Lung (tissue), 16 donors: ENCODE data around the gene PKM. TPM values are rescaled to one million over a fixed set of nuclear protein-coding genes. Genes with fewer than 3 reads are reported as not detected.
A peak's percentile ranks its signal among the peaks of the same experiment; 100 is the strongest.

Experiments used
- ATAC-seq: fragments of 200-7000 bp; cut with Tn5 transposase; one replicate; pipeline ENCODE4 v1.9.1; 2020; ENCODE audit warnings: moderate number of reproducible peaks; ENCODE audit not compliant: insufficient read depth, low FRiP score
- DNase-seq, 3 donors: peaks; one replicate each; pipeline ENCODE4 v3.0.0-alpha.2; 2013 to 2017
- H3K27ac ChIP-seq, 2 donors: one replicate each; pipeline ENCODE4 v1.5.1; 2013; ENCODE audit warnings: mild to moderate bottlenecking in 2 of 2, moderate library complexity in 2 of 2, control low read depth in 1 of 2, inconsistent platforms in 1 of 2, low read depth in 1 of 2, low read length in 1 of 2
- H3K27me3 ChIP-seq, 3 donors: one replicate each; pipeline ENCODE4 v1.5.1; 2013; ENCODE audit warnings: low read length in 2 of 3; ENCODE audit not compliant: control insufficient read depth in 3 of 3, insufficient read depth in 3 of 3
- H3K36me3 ChIP-seq, 4 donors: one replicate each; pipeline ENCODE4 v1.5.1; 2013; ENCODE audit warnings: low read length in 4 of 4, mild to moderate bottlenecking in 1 of 4, moderate library complexity in 1 of 4; ENCODE audit not compliant: control insufficient read depth in 4 of 4, insufficient read depth in 4 of 4
- H3K4me1 ChIP-seq, 5 donors: one replicate each; pipeline ENCODE4 v1.5.1; 2013; ENCODE audit warnings: low read length in 5 of 5, mild to moderate bottlenecking in 2 of 5, moderate library complexity in 1 of 5; ENCODE audit not compliant: control insufficient read depth in 5 of 5, insufficient read depth in 5 of 5
- H3K4me3 ChIP-seq: one replicate; pipeline ENCODE4 v1.5.1; 2013; ENCODE audit warnings: mild to moderate bottlenecking, control low read depth, moderate library complexity
- H3K9ac ChIP-seq, 2 donors: one replicate each; pipeline ENCODE4 v1.5.1; 2013; ENCODE audit warnings: low read length in 2 of 2, control low read depth in 1 of 2; ENCODE audit not compliant: insufficient read depth in 1 of 2
- H3K9me3 ChIP-seq, 4 donors: one replicate each; pipeline ENCODE4 v1.5.1; 2013; ENCODE audit warnings: low read length in 3 of 4, mild to moderate bottlenecking in 1 of 4, moderate library complexity in 1 of 4; ENCODE audit not compliant: control insufficient read depth in 4 of 4, insufficient read depth in 3 of 4
- WGBS, 2 donors: extraction: QIAGEN DNeasy Blood & Tissue Kit; methylation state at CpG; one replicate each; pipeline ENCODE4 v1.1.7; 2013; 5-methylcytosine and 5-hydroxymethylcytosine counted together
- long read RNA-seq, 5 donors: transcript quantifications; one replicate each; lab custom pipeline, GENCODE V29; 2026
- polyA plus RNA-seq, 2 donors: library from polyadenylated mRNA; stranded (reverse); fragments of 200-250 nt; gene quantifications; one replicate each; pipeline ENCODE4 v1.2.1, GENCODE V29; 2013
- total RNA-seq, 2 donors: library from RNA; depleted of rRNA in 1 of 2; stranded (reverse); fragments of >200 nt in 1 of 2; gene quantifications; one replicate each; pipeline ENCODE4 v1.2.1, GENCODE V29; 2014 to 2021
- TF ChIP-seq, protein P1 (sequence below): IDR thresholded peaks from 2 replicates; pipeline ENCODE4 v1.5.1; 2012; ENCODE audit warnings: mild to moderate bottlenecking; ENCODE audit errors: control extremely low read depth, extremely low read depth
- donor health status: control.
- donor health status: control.
- donor health status: Bipolar disorder and iron deficiency.
- donor health status: healthy.
- donor health status: DM: yes; HTN: yes; CAD: no.

PKM gene
- total RNA-seq (100 to 1,000 TPM; 298 to 711 TPM), polyA plus RNA-seq (100 to 1,000 TPM; 235 to 867 TPM)
- long read RNA-seq, donor 1, transcript PKM-212 (3 exons, 3,016 nt): minor isoform, 12 of 285 reads
- long read RNA-seq, donor 1, transcript PKM-211 (4 exons, 753 nt): minor isoform, 6 of 285 reads
- long read RNA-seq, donor 1, transcript PKM-214 (2 exons, 2,301 nt): minor isoform, 11 of 285 reads
- long read RNA-seq, donor 1, transcript PKM-202 (11 exons, 2,318 nt): major isoform, 118 of 285 reads
- long read RNA-seq, donor 1, partial matches to known transcripts: 103 of 285 reads
- long read RNA-seq, donor 1, other reads (novel, unspliced or antisense): 29 of 285 reads
- long read RNA-seq, donor 2, transcript PKM-214 (2 exons, 2,301 nt): minor isoform, 8 of 98 reads
- long read RNA-seq, donor 2, transcript PKM-202 (11 exons, 2,318 nt): major isoform, 25 of 98 reads
- long read RNA-seq, donor 2, transcript PKM-212 (3 exons, 3,016 nt): minor isoform, 7 of 98 reads
- long read RNA-seq, donor 2, partial matches to known transcripts: 40 of 98 reads
- long read RNA-seq, donor 2, other reads (novel, unspliced or antisense): 11 of 98 reads
- long read RNA-seq, donor 3, transcript PKM-212 (3 exons, 3,016 nt): minor isoform, 5 of 99 reads
- long read RNA-seq, donor 3, transcript PKM-202 (11 exons, 2,318 nt): major isoform, 55 of 99 reads
- long read RNA-seq, donor 3, partial matches to known transcripts: 27 of 99 reads
- long read RNA-seq, donor 3, other reads (novel, unspliced or antisense): 5 of 99 reads
- long read RNA-seq, donor 4, transcript PKM-211 (4 exons, 753 nt): minor isoform, 5 of 99 reads
- long read RNA-seq, donor 4, transcript PKM-202 (11 exons, 2,318 nt): major isoform, 23 of 99 reads
- long read RNA-seq, donor 4, transcript PKM-214 (2 exons, 2,301 nt): minor isoform, 9 of 99 reads
- long read RNA-seq, donor 4, transcript PKM-212 (3 exons, 3,016 nt): minor isoform, 5 of 99 reads
- long read RNA-seq, donor 4, partial matches to known transcripts: 50 of 99 reads
- long read RNA-seq, donor 4, other reads (novel, unspliced or antisense): 0 of 99 reads
- long read RNA-seq, donor 5, transcript PKM-202 (11 exons, 2,318 nt): major isoform, 126 of 305 reads
- long read RNA-seq, donor 5, transcript PKM-212 (3 exons, 3,016 nt): minor isoform, 19 of 305 reads
- long read RNA-seq, donor 5, transcript PKM-214 (2 exons, 2,301 nt): minor isoform, 16 of 305 reads
- long read RNA-seq, donor 5, partial matches to known transcripts: 110 of 305 reads
- long read RNA-seq, donor 5, other reads (novel, unspliced or antisense): 25 of 305 reads

GRCh38 chr15:72231066-72231832, at the start of gene PKM:
PKM (minus strand) TSS chr15:72231190; CDS start chr15:72219097, 12,093 bp downstream.
- peak within 1 kb of the TSS; percentile 89 for H3K9ac ChIP-seq
- TF ChIP-seq, protein P1, sequence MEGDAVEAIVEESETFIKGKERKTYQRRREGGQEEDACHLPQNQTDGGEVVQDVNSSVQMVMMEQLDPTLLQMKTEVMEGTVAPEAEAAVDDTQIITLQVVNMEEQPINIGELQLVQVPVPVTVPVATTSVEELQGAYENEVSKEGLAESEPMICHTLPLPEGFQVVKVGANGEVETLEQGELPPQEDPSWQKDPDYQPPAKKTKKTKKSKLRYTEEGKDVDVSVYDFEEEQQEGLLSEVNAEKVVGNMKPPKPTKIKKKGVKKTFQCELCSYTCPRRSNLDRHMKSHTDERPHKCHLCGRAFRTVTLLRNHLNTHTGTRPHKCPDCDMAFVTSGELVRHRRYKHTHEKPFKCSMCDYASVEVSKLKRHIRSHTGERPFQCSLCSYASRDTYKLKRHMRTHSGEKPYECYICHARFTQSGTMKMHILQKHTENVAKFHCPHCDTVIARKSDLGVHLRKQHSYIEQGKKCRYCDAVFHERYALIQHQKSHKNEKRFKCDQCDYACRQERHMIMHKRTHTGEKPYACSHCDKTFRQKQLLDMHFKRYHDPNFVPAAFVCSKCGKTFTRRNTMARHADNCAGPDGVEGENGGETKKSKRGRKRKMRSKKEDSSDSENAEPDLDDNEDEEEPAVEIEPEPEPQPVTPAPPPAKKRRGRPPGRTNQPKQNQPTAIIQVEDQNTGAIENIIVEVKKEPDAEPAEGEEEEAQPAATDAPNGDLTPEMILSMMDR: no peak
- DNase-seq (peak; percentile 95 to 99 (median 96)), ATAC-seq (peak; percentile 90)
- 0 to 1% methylated on average over 62 to 67 of the region's 67 CpGs for WGBS, 2 donors
- H3K27ac ChIP-seq: peak within 1 kb of the TSS; percentile 97 to 99
- no peaks in the 10 kb centered on the region for H3K9me3 ChIP-seq
- H3K27me3 ChIP-seq: no peaks in the 10 kb centered on the region
- no peaks in the 10 kb centered on the region for H3K36me3 ChIP-seq
- H3K4me3 ChIP-seq: peak within 1 kb of the TSS; percentile 82
- H3K4me1 ChIP-seq: peaks cover 10 to 42% (median 18%) of the 10 kb centered on the region in 5 donors

- H3K27me3 ChIP-seq: no peaks in the 10 kb centered on the region
- no peak for ATAC-seq
Observed at GRCh38 chr15:72280751-72281150, 49.8 kb upstream of the PKM start.

DNA sequence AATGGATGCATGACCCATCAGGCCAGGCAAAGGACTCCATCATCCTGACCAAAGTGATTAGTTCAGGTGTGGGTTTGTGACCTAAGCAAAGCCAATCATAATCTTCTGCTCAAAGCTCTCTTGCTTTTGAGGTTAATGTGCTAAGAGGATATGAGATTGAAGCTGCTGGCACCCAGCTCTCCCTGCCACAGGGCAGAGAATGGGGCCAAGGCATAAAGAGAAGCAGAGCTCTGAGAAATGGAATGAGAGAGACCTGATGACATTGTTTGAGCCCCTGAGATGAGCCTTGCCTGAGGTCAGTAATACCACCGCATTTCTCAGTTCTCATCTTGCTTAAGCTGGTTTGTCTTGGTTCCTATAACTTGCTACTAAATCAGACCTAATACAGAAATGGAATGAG, 47.7 kb upstream of the PKM start:
- ATAC-seq: no peak
- H3K9ac ChIP-seq: no peak overlapping the region
- no peaks in the 10 kb centered on the region for H3K27me3 ChIP-seq
- H3K9me3 ChIP-seq: no peaks in the 10 kb centered on the region
- H3K36me3 ChIP-seq: no peaks in the 10 kb centered on the region
- H3K4me1 ChIP-seq: no peaks in the 10 kb centered on the region
- TF ChIP-seq, protein P1: no peak
- H3K27ac ChIP-seq: no peak overlapping the region
- WGBS, 2 donors: 89 to 94% methylated on average over 1 of the region's 1 CpG
- H3K4me3 ChIP-seq: no peak overlapping the region
- DNase-seq: no peak

More at GRCh38 chr15:72280751-72281150, 49.8 kb upstream of the PKM start:
- no peak overlapping the region for H3K4me3 ChIP-seq
- DNase-seq: no peak
- TF ChIP-seq, protein P1: no peak
- no peaks in the 10 kb centered on the region for H3K4me1 ChIP-seq
- WGBS, 2 donors: 78 to 80% methylated on average over 2 of the region's 2 CpGs
- H3K9ac ChIP-seq: no peak overlapping the region
- H3K27ac ChIP-seq: no peak overlapping the region
- H3K9me3 ChIP-seq: no peaks in the 10 kb centered on the region
- H3K36me3 ChIP-seq: peaks cover 0 to 3% (median 0%) of the 10 kb centered on the region in 4 donors
